ENCODE measurements around the gene ABLIM2. TPM values are rescaled to one million over a fixed set of nuclear protein-coding genes. Genes with fewer than 3 reads are reported as not detected.

Gene ABLIM2
- polyA plus RNA-seq, 3 donors, result 0.21 TPM; not detected in 2

GRCh38 chr4:8203052-8203401, 44.4 kb upstream of the ABLIM2 start:
- Mint-ChIP-seq H3K9me3 (peaks cover 0 to 2% (median 0%) of the 10 kb centered on the region in 7 donors), H3K4me1 (peaks cover 83% of the 10 kb centered on the region), H3K27ac (no peak overlapping the region), H3K36me3 (peaks cover 44 to 56% of the 10 kb centered on the region in 2 donors), H3K27me3 (ENCODE audit: low read depth in 3 of 3) (peaks cover 0 to 3% (median 0%) of the 10 kb centered on the region in 3 donors), H3K4me3 (peak overlapping the region; percentile 72 to 96)
- peaks cover 85% of the 10 kb centered on the region for H3K79me2 ChIP-seq (ENCODE audit: insufficient read depth, low read length)
- no peak overlapping the region for H2AFZ ChIP-seq (ENCODE audit: insufficient read depth, low read depth, low read length, poor library complexity, severe bottlenecking)
- H4K20me1 ChIP-seq (ENCODE audit: insufficient read depth, low read length), result peaks cover 78% of the 10 kb centered on the region
- peak overlapping the region in 1 of 3 experiments; percentile 94 for H3K4me3 ChIP-seq (replicated peaks in 1 of 3; ENCODE audit: low read depth in 2 of 3, low read length in 3 of 3)
- no peak for DNase-seq
- H3K27ac ChIP-seq (ENCODE audit: low read depth in 1 of 2, low read length in 2 of 2), result no peak overlapping the region
- 49% methylated on average over 7 of the region's 7 CpGs for WGBS (ENCODE audit: insufficient coverage)
- no peaks in the 10 kb centered on the region for H3K27me3 ChIP-seq (ENCODE audit: control insufficient read depth in 2 of 2, insufficient read depth in 2 of 2, low read length in 2 of 2)
- H3K9ac ChIP-seq (ENCODE audit: insufficient read depth, low read length, poor library complexity, severe bottlenecking), result no peak overlapping the region
- H3K36me3 ChIP-seq (replicated peaks in 1 of 2; ENCODE audit: control insufficient read depth in 1 of 2, insufficient read depth in 2 of 2, low read length in 2 of 2), result peaks cover 3 to 26% of the 10 kb centered on the region in 2 donors
- H3K4me2 ChIP-seq (replicated peaks; ENCODE audit: extremely low read depth, low read length, poor library complexity, severe bottlenecking), result peak overlapping the region; percentile 93
- intact Hi-C loops (cut with micrococcal nuclease), result no loop called here
- TF ChIP-seq CTCF (IDR thresholded peaks at IDR 0.05), result no peak
- H3K9me3 ChIP-seq (replicated peaks in 1 of 2; ENCODE audit: control insufficient read depth in 1 of 2, insufficient read depth in 1 of 2, low read length in 2 of 2), result no peaks in the 10 kb centered on the region
- peaks cover 89 to 97% of the 10 kb centered on the region in 2 donors for H3K4me1 ChIP-seq (ENCODE audit: control insufficient read depth in 1 of 2, insufficient read depth in 2 of 2, low read length in 2 of 2)

GRCh38 chr4:8202108-8203051, 43.8 kb upstream of the ABLIM2 start:
- H3K79me2 ChIP-seq (ENCODE audit: insufficient read depth, low read length), result peaks cover 78% of the 10 kb centered on the region
- peak overlapping the region; percentile 44 for H3K9ac ChIP-seq (ENCODE audit: insufficient read depth, low read length, poor library complexity, severe bottlenecking)
- peak overlapping the region; percentile 56 to 94 (median 89) for H3K4me3 ChIP-seq (replicated peaks in 1 of 3; ENCODE audit: low read depth in 2 of 3, low read length in 3 of 3)
- WGBS (ENCODE audit: insufficient coverage), result 29% methylated on average over 10 of the region's 21 CpGs
- intact Hi-C loops (cut with micrococcal nuclease), result no loop called here
- Mint-ChIP-seq H3K9me3 (peaks cover 0 to 2% (median 0%) of the 10 kb centered on the region in 7 donors), H3K27ac (peak overlapping the region in 6 of 7 donors; percentile 95 to 99 (median 98)), H3K4me1 (peaks cover 81% of the 10 kb centered on the region), H3K36me3 (peaks cover 37 to 50% of the 10 kb centered on the region in 2 donors), H3K4me3 (peak overlapping the region; percentile 95 to 96), H3K27me3 (ENCODE audit: low read depth in 3 of 3) (peaks cover 0 to 3% (median 0%) of the 10 kb centered on the region in 3 donors)
- H3K4me1 ChIP-seq (ENCODE audit: control insufficient read depth in 1 of 2, insufficient read depth in 2 of 2, low read length in 2 of 2), result peaks cover 89 to 97% of the 10 kb centered on the region in 2 donors
- peak overlapping the region; percentile 96 to 97 for H3K27ac ChIP-seq (ENCODE audit: low read depth in 1 of 2, low read length in 2 of 2)
- peaks cover 71% of the 10 kb centered on the region for H4K20me1 ChIP-seq (ENCODE audit: insufficient read depth, low read length)
- H3K4me2 ChIP-seq (replicated peaks; ENCODE audit: extremely low read depth, low read length, poor library complexity, severe bottlenecking), result peak overlapping the region; percentile 93
- no peak for TF ChIP-seq CTCF (IDR thresholded peaks at IDR 0.05)
- DNase-seq, result peak; percentile 25 to 47 (median 28)
- H3K27me3 ChIP-seq (ENCODE audit: control insufficient read depth in 2 of 2, insufficient read depth in 2 of 2, low read length in 2 of 2), result no peaks in the 10 kb centered on the region
- H3K9me3 ChIP-seq (replicated peaks in 1 of 2; ENCODE audit: control insufficient read depth in 1 of 2, insufficient read depth in 1 of 2, low read length in 2 of 2), result no peaks in the 10 kb centered on the region
- no peak overlapping the region for H2AFZ ChIP-seq (ENCODE audit: insufficient read depth, low read depth, low read length, poor library complexity, severe bottlenecking)
- peaks cover 0 to 22% of the 10 kb centered on the region in 2 donors for H3K36me3 ChIP-seq (replicated peaks in 1 of 2; ENCODE audit: control insufficient read depth in 1 of 2, insufficient read depth in 2 of 2, low read length in 2 of 2)
